Measurements from ENCODE around the gene PPP2CA.

GRCh38 chr5:134242146-134242545, 16.3 kb upstream of the PPP2CA start:
- no peak for TF ChIP-seq TCF7L2 (IDR thresholded peaks at IDR 0.05; ENCODE audit: low read depth, low read length)
- TF ChIP-seq SIN3A (IDR thresholded peaks at IDR 0.05; ENCODE audit: borderline replicate concordance, insufficient read depth, low read depth, low read length) = no peak
- TF ChIP-seq POLR2AphosphoS5 (IDR thresholded peaks at IDR 0.05; ENCODE audit: low read depth, low read length) = no peak
- TF ChIP-seq, protein P1, sequence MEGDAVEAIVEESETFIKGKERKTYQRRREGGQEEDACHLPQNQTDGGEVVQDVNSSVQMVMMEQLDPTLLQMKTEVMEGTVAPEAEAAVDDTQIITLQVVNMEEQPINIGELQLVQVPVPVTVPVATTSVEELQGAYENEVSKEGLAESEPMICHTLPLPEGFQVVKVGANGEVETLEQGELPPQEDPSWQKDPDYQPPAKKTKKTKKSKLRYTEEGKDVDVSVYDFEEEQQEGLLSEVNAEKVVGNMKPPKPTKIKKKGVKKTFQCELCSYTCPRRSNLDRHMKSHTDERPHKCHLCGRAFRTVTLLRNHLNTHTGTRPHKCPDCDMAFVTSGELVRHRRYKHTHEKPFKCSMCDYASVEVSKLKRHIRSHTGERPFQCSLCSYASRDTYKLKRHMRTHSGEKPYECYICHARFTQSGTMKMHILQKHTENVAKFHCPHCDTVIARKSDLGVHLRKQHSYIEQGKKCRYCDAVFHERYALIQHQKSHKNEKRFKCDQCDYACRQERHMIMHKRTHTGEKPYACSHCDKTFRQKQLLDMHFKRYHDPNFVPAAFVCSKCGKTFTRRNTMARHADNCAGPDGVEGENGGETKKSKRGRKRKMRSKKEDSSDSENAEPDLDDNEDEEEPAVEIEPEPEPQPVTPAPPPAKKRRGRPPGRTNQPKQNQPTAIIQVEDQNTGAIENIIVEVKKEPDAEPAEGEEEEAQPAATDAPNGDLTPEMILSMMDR (IDR thresholded peaks at IDR 0.05) = no peak
